ENCODE data around the gene ZBTB34.

The ZBTB34 gene

GRCh38 chr9:126886034-126886822 is 25.8 kb downstream of the ZBTB34 start:
- Histone ChIP-seq H3K9me3 (ENCODE audit: control insufficient read depth in 2 of 2, low read length in 2 of 2) (no peaks in the 10 kb centered on the region), H3K36me3 (ENCODE audit: control insufficient read depth in 2 of 2, insufficient read depth in 2 of 2, low read length in 2 of 2) (peaks cover 6 to 22% of the 10 kb centered on the region in 2 donors), H3K4me3 (ENCODE audit: low read length in 2 of 2) (no peak overlapping the region), H3K27me3 (ENCODE audit: control insufficient read depth in 2 of 2, insufficient read depth in 2 of 2, low read length in 2 of 2) (no peaks in the 10 kb centered on the region), H3K4me1 (ENCODE audit: control insufficient read depth in 2 of 2, insufficient read depth in 2 of 2, low read length in 2 of 2) (no peaks in the 10 kb centered on the region), H3K27ac (ENCODE audit: low read depth in 2 of 2, low read length in 2 of 2) (no peak overlapping the region), H3K9ac (ENCODE audit: low read depth in 1 of 2, low read length in 2 of 2) (no peak overlapping the region)

GRCh38 chr9:126886897-126887296 is 26.5 kb downstream of the ZBTB34 start:
- H3K9ac ChIP-seq (ENCODE audit: low read depth in 1 of 2, low read length in 2 of 2), result no peak overlapping the region
- H3K4me3 ChIP-seq (ENCODE audit: low read length in 2 of 2), result no peak overlapping the region
- no peaks in the 10 kb centered on the region for H3K27me3 ChIP-seq (ENCODE audit: control insufficient read depth in 2 of 2, insufficient read depth in 2 of 2, low read length in 2 of 2)
- H3K36me3 ChIP-seq (ENCODE audit: control insufficient read depth in 2 of 2, insufficient read depth in 2 of 2, low read length in 2 of 2), result peaks cover 6 to 16% of the 10 kb centered on the region in 2 donors
- H3K9me3 ChIP-seq (ENCODE audit: control insufficient read depth in 2 of 2, low read length in 2 of 2), result no peaks in the 10 kb centered on the region
- no peaks in the 10 kb centered on the region for H3K4me1 ChIP-seq (ENCODE audit: control insufficient read depth in 2 of 2, insufficient read depth in 2 of 2, low read length in 2 of 2)
- H3K27ac ChIP-seq (ENCODE audit: low read depth in 2 of 2, low read length in 2 of 2), result no peak overlapping the region

DNA sequence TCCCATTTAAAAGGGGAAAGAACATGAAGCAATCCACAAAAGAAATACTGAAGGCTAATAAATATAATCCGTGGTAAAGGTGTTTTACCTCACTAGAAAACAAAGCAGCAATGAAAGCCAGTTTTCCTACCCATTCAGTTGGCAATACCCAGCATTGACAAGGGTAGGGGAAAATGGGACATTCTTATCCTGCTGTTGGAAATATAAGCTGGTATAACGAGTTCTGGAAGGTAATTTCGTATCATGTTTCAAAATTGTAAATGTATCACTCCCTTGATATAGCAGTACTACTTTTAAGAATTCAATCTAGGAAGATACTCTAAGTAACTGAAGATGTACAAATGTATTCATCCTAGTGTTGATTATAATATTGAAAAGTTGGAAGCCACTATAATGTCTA is 31.2 kb downstream of the ZBTB34 start:
- no peak overlapping the region for H3K27ac ChIP-seq (ENCODE audit: low read depth in 2 of 2, low read length in 2 of 2)
- no peaks in the 10 kb centered on the region for H3K4me1 ChIP-seq (ENCODE audit: control insufficient read depth in 2 of 2, insufficient read depth in 2 of 2, low read length in 2 of 2)
- H3K36me3 ChIP-seq (ENCODE audit: control insufficient read depth in 2 of 2, insufficient read depth in 2 of 2, low read length in 2 of 2), result no peaks in the 10 kb centered on the region
- H3K9me3 ChIP-seq (ENCODE audit: control insufficient read depth in 2 of 2, low read length in 2 of 2), result no peaks in the 10 kb centered on the region
- no peaks in the 10 kb centered on the region for H3K27me3 ChIP-seq (ENCODE audit: control insufficient read depth in 2 of 2, insufficient read depth in 2 of 2, low read length in 2 of 2)
- H3K9ac ChIP-seq (ENCODE audit: low read depth in 1 of 2, low read length in 2 of 2), result no peak overlapping the region
- H3K4me3 ChIP-seq (ENCODE audit: low read length in 2 of 2), result no peak overlapping the region

DNA sequence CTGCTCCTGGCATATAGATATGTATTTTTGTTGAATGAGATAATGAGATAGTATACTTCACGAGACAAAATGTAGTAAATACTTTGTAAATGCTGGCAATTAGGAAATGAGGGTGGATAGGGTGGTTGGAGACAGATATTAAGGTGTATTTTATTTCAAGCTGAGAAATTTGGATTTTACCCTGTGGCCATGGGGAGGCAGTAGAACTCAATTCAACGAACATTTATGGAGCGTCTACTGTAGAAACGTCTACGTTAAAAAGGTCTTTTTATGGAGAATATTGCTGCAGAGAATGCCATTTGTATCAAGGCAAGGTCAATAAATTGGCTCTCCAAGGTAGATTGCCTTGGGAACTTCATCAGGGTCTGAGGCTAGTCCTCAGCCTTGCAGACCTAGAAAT is 32.6 kb downstream of the ZBTB34 start:
- Histone ChIP-seq H3K9me3 (ENCODE audit: control insufficient read depth in 2 of 2, low read length in 2 of 2) (no peaks in the 10 kb centered on the region), H3K36me3 (ENCODE audit: control insufficient read depth in 2 of 2, insufficient read depth in 2 of 2, low read length in 2 of 2) (no peaks in the 10 kb centered on the region), H3K27ac (ENCODE audit: low read depth in 2 of 2, low read length in 2 of 2) (no peak overlapping the region), H3K4me3 (ENCODE audit: low read length in 2 of 2) (no peak overlapping the region), H3K4me1 (ENCODE audit: control insufficient read depth in 2 of 2, insufficient read depth in 2 of 2, low read length in 2 of 2) (no peaks in the 10 kb centered on the region), H3K27me3 (ENCODE audit: control insufficient read depth in 2 of 2, insufficient read depth in 2 of 2, low read length in 2 of 2) (no peaks in the 10 kb centered on the region), H3K9ac (ENCODE audit: low read depth in 1 of 2, low read length in 2 of 2) (no peak overlapping the region)

DNA sequence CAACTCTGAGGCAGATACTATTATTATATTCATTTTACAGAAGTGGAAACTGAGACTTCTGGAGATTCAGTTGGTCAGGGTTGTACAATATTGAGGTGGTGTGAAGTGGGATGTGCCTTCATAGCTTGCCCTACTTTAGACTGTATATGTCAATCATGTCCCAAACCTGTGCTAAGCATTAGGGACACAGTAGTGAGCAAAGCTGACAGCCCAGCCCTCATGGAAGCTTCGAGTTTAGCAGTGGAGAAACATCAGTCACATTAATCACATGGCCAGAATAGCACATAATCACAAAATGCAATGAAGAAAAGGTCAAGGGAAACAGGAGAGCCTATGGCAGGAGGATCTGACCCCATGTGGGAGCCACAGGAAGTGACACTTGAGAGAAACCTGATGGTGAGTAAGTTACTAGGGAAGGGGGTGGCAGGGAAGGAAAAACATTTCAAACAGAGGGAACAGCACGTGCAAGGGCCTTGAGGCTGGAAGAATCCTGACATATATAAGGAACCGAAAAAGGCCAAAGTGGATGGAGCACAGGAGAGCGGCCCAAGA is 33.7 kb downstream of the ZBTB34 start:
- H3K9ac ChIP-seq (ENCODE audit: low read depth in 1 of 2, low read length in 2 of 2), result no peak overlapping the region
- no peaks in the 10 kb centered on the region for H3K36me3 ChIP-seq (ENCODE audit: control insufficient read depth in 2 of 2, insufficient read depth in 2 of 2, low read length in 2 of 2)
- H3K9me3 ChIP-seq (ENCODE audit: control insufficient read depth in 2 of 2, low read length in 2 of 2), result no peaks in the 10 kb centered on the region
- H3K27me3 ChIP-seq (ENCODE audit: control insufficient read depth in 2 of 2, insufficient read depth in 2 of 2, low read length in 2 of 2), result no peaks in the 10 kb centered on the region
- H3K4me3 ChIP-seq (ENCODE audit: low read length in 2 of 2), result no peak overlapping the region
- H3K27ac ChIP-seq (ENCODE audit: low read depth in 2 of 2, low read length in 2 of 2), result no peak overlapping the region
- H3K4me1 ChIP-seq (ENCODE audit: control insufficient read depth in 2 of 2, insufficient read depth in 2 of 2, low read length in 2 of 2), result no peaks in the 10 kb centered on the region

GRCh38 chr9:126902210-126902609 is 41.8 kb downstream of the ZBTB34 start:
- Histone ChIP-seq H3K27me3 (ENCODE audit: control insufficient read depth in 2 of 2, insufficient read depth in 2 of 2, low read length in 2 of 2) (peaks cover 0 to 2% of the 10 kb centered on the region in 2 donors), H3K4me3 (ENCODE audit: low read length in 2 of 2) (no peak overlapping the region), H3K27ac (ENCODE audit: low read depth in 2 of 2, low read length in 2 of 2) (no peak overlapping the region), H3K9ac (ENCODE audit: low read depth in 1 of 2, low read length in 2 of 2) (no peak overlapping the region), H3K4me1 (ENCODE audit: control insufficient read depth in 2 of 2, insufficient read depth in 2 of 2, low read length in 2 of 2) (no peaks in the 10 kb centered on the region), H3K36me3 (ENCODE audit: control insufficient read depth in 2 of 2, insufficient read depth in 2 of 2, low read length in 2 of 2) (no peaks in the 10 kb centered on the region), H3K9me3 (ENCODE audit: control insufficient read depth in 2 of 2, low read length in 2 of 2) (peaks cover 0 to 4% of the 10 kb centered on the region in 2 donors)

- Histone ChIP-seq H3K36me3 (ENCODE audit: control insufficient read depth in 2 of 2, insufficient read depth in 2 of 2, low read length in 2 of 2) (no peaks in the 10 kb centered on the region), H3K9me3 (ENCODE audit: control insufficient read depth in 2 of 2, low read length in 2 of 2) (peaks cover 0 to 4% of the 10 kb centered on the region in 2 donors), H3K27me3 (ENCODE audit: control insufficient read depth in 2 of 2, insufficient read depth in 2 of 2, low read length in 2 of 2) (peaks cover 0 to 2% of the 10 kb centered on the region in 2 donors), H3K4me1 (ENCODE audit: control insufficient read depth in 2 of 2, insufficient read depth in 2 of 2, low read length in 2 of 2) (no peaks in the 10 kb centered on the region), H3K27ac (ENCODE audit: low read depth in 2 of 2, low read length in 2 of 2) (no peak overlapping the region), H3K4me3 (ENCODE audit: low read length in 2 of 2) (no peak overlapping the region), H3K9ac (ENCODE audit: low read depth in 1 of 2, low read length in 2 of 2) (no peak overlapping the region)
Measured at GRCh38 chr9:126904586-126904985, 44.1 kb downstream of the ZBTB34 start.

DNA sequence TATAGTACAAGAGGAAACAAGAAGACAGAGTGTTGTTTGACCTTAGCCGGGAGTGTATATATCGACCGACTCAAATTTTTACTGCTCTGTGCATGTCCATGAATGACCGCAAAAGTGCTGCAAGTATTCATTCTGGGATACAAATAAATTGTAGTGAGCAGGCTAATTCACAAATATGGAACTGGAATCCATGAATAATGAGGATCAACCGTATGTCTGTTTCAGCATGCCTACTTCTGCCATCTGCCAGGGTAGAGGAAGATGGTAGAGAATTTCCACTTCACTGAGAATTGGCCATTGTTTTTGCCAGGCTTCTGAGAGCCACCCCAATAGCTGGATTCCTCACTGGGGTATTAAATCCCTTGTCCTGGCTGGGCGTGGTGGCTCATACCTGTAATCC is 45.7 kb downstream of the ZBTB34 start:
- H3K9ac ChIP-seq (ENCODE audit: low read depth in 1 of 2, low read length in 2 of 2), result no peak overlapping the region
- H3K27me3 ChIP-seq (ENCODE audit: control insufficient read depth in 2 of 2, insufficient read depth in 2 of 2, low read length in 2 of 2), result peaks cover 0 to 2% of the 10 kb centered on the region in 2 donors
- no peaks in the 10 kb centered on the region for H3K36me3 ChIP-seq (ENCODE audit: control insufficient read depth in 2 of 2, insufficient read depth in 2 of 2, low read length in 2 of 2)
- H3K27ac ChIP-seq (ENCODE audit: low read depth in 2 of 2, low read length in 2 of 2), result no peak overlapping the region
- no peak overlapping the region for H3K4me3 ChIP-seq (ENCODE audit: low read length in 2 of 2)
- no peaks in the 10 kb centered on the region for H3K4me1 ChIP-seq (ENCODE audit: control insufficient read depth in 2 of 2, insufficient read depth in 2 of 2, low read length in 2 of 2)
- H3K9me3 ChIP-seq (ENCODE audit: control insufficient read depth in 2 of 2, low read length in 2 of 2), result peaks cover 0 to 4% of the 10 kb centered on the region in 2 donors

GRCh38 chr9:126907058-126907457 is 46.6 kb downstream of the ZBTB34 start:
- H3K36me3 ChIP-seq (ENCODE audit: control insufficient read depth in 2 of 2, insufficient read depth in 2 of 2, low read length in 2 of 2), result no peaks in the 10 kb centered on the region
- H3K4me1 ChIP-seq (ENCODE audit: control insufficient read depth in 2 of 2, insufficient read depth in 2 of 2, low read length in 2 of 2), result no peaks in the 10 kb centered on the region
- H3K27me3 ChIP-seq (ENCODE audit: control insufficient read depth in 2 of 2, insufficient read depth in 2 of 2, low read length in 2 of 2), result peaks cover 0 to 2% of the 10 kb centered on the region in 2 donors
- H3K9ac ChIP-seq (ENCODE audit: low read depth in 1 of 2, low read length in 2 of 2), result no peak overlapping the region
- no peak overlapping the region for H3K4me3 ChIP-seq (ENCODE audit: low read length in 2 of 2)
- no peaks in the 10 kb centered on the region for H3K9me3 ChIP-seq (ENCODE audit: control insufficient read depth in 2 of 2, low read length in 2 of 2)
- H3K27ac ChIP-seq (ENCODE audit: low read depth in 2 of 2, low read length in 2 of 2), result no peak overlapping the region

- H3K27me3 ChIP-seq (ENCODE audit: control insufficient read depth in 2 of 2, insufficient read depth in 2 of 2, low read length in 2 of 2), result no peaks in the 10 kb centered on the region
- no peaks in the 10 kb centered on the region for H3K36me3 ChIP-seq (ENCODE audit: control insufficient read depth in 2 of 2, insufficient read depth in 2 of 2, low read length in 2 of 2)
- H3K9me3 ChIP-seq (ENCODE audit: control insufficient read depth in 2 of 2, low read length in 2 of 2), result no peaks in the 10 kb centered on the region
- peak within 1 kb of the TSS; percentile 67 to 79 for H3K4me3 ChIP-seq (ENCODE audit: low read length in 2 of 2)
- peaks cover 8 to 9% of the 10 kb centered on the region in 2 donors for H3K4me1 ChIP-seq (ENCODE audit: control insufficient read depth in 2 of 2, insufficient read depth in 2 of 2, low read length in 2 of 2)
- H3K9ac ChIP-seq (ENCODE audit: low read depth in 1 of 2, low read length in 2 of 2), result peak within 1 kb of the TSS; percentile 63 to 78
- H3K27ac ChIP-seq (ENCODE audit: low read depth in 2 of 2, low read length in 2 of 2), result peak within 1 kb of the TSS; percentile 88 to 90
Measured at GRCh38 chr9:126914458-126915280, 54.2 kb downstream of the ZBTB34 start, which contains the start of gene RALGPS1. Gene RALGPS1, plus strand, starts transcription at chr9:126914782. Its CDS starts 47,508 bp downstream, at chr9:126962290.

Measured in mucosa of rectum (tissue), 2 donors.